Posterior vena cava (tissue), 2 donors: ENCODE measurements around the gene CRYBG1. TPM values are rescaled to one million over a fixed set of nuclear protein-coding genes. Genes with fewer than 3 reads are reported as not detected.

Experiments used
- DNase-seq: peaks from one replicate; pipeline ENCODE4 v3.0.0-alpha.2; 2020; ENCODE audit warnings: low spot score
- intact Hi-C, 2 donors: fragments of 100-400 bp; cut with DNase I; formaldehyde crosslinking; loops; one replicate each; pipeline versions ENCODE4 v1.14.1 to v1.14.2; 2022 to 2023
- total RNA-seq, 2 donors: library from RNA; stranded (reverse); fragmentation: NEBNext Ultra II Directional; extraction: Animal tissue kit (Norgen Biotek cat#: 25700); gene quantifications; one replicate each; pipeline ENCODE4 v1.2.1, GENCODE V29; 2021
- donor health status: DM: yes; HTN: yes; CAD: no.
- donor health status: DM: yes; HTN: yes; CAD: no.

Gene CRYBG1
- total RNA-seq, 2 donors from 2014 or later: 4.6 to 5.5 TPM

GRCh38 chr6:106451439-106451838 is 90.9 kb downstream of the CRYBG1 start:
- intact Hi-C loops: loop anchor here in 1 of 2 donors (10.0 kb wide), 1 partner anchor 913 kb away; no protein-coding TSS in a partner anchor
- DNase-seq: no peak

DNA sequence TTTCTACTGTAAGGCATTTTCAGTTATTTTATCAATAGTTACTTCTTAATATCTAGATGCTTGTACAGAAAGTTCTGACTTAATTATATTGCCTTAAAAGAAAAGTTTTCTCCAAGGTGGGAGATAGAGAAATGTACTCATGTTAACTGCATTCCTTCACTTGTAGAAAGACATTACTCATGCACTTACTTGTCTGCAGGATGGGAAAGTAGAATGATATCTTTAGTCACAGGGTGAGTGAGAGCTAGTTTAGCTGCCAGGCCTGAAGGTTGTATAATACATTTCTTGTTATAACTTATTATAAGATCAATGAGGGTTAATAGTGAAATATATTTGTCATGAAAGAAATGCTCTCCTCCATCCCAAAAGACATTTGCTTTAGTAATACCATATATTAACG is 92.1 kb downstream of the CRYBG1 start:
- intact Hi-C loops: loop anchor here in 1 of 2 donors (10.0 kb wide), 1 partner anchor 912 kb away; no protein-coding TSS in a partner anchor
- no peak for DNase-seq

DNA sequence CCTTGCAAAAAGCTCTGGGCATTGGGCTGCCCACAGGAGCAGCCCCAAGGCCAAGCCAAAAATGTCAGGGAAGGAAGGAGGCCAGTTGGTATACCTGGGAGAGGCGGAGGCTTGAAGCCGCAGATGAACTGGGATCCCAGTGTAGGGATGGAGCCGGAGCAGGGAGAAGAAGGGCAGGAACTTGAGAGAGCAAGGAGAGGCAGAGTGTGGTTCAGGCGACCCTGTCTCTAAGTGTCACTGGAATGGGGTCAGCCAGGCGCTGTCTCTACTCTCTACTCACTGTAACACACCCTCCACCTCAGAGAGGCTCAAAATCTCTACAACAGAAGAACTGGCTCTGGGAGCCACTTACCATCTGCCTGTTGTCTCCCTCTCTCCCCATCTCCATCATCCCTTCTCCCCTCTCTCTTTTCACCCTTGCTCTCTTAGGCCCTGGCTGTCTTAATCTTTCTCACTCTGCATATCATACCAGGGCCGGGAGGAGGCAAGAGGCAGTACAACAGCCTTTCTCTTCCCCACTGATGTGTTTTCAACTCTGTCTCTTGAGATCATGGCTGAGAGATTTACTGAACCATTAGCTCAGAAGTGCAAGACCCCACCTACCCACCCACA is 93.3 kb downstream of the CRYBG1 start:
- DNase-seq: no peak
- intact Hi-C loops: loop anchor here in 1 of 2 donors (10.0 kb wide), 1 partner anchor 911 kb away; no protein-coding TSS in a partner anchor

DNA sequence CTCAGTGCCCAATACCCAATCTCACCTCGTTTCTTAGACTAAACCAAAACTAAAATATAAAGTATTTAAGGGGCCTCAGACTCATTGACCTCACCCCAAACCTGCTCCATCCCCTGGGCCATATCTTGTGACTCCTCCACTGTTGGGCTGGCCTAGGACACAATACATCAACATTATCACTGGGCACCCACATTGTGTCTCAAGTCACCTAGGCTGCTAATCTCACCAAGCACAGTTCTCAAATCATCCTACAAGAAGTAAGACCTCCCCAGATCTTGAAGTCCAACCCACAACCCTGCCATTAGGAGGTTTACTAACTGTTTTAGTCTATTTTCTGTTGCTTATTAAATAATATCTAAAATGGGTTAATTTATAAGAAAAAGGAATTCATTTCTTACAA is 96.2 kb downstream of the CRYBG1 start:
- intact Hi-C loops: loop anchor here in 1 of 2 donors (10.0 kb wide), 1 partner anchor 908 kb away; no protein-coding TSS in a partner anchor
- no peak for DNase-seq

- no peak for DNase-seq
- intact Hi-C loops: loop anchor here in 1 of 2 donors (10.0 kb wide), 1 partner anchor 906 kb away; no protein-coding TSS in a partner anchor
Observed at GRCh38 chr6:106458021-106458986, 97.8 kb downstream of the CRYBG1 start.

- DNase-seq: no peak
- intact Hi-C loops: no loop called here
Observed at GRCh38 chr6:106460481-106460880, 100.0 kb downstream of the CRYBG1 start.

DNA sequence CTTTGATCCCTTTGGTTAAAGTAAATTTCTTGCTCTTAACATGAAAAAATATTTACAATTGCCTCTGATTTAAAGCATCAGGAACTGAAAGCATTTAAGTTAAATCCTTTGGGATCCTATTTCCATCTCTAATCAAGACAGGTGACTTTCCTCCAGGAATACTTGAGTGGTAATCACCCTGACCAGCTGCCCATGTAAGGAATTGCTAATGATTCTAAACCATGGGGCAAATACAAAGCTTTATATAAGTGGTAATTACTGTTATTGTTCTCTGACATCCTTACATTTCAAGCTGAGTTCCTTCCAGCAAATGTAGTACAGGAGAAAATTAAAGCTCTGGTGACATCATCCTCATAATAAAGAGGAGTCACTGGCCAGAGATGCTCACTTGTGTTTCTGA is 100.6 kb downstream of the CRYBG1 start:
- intact Hi-C loops: no loop called here
- no peak for DNase-seq

DNA sequence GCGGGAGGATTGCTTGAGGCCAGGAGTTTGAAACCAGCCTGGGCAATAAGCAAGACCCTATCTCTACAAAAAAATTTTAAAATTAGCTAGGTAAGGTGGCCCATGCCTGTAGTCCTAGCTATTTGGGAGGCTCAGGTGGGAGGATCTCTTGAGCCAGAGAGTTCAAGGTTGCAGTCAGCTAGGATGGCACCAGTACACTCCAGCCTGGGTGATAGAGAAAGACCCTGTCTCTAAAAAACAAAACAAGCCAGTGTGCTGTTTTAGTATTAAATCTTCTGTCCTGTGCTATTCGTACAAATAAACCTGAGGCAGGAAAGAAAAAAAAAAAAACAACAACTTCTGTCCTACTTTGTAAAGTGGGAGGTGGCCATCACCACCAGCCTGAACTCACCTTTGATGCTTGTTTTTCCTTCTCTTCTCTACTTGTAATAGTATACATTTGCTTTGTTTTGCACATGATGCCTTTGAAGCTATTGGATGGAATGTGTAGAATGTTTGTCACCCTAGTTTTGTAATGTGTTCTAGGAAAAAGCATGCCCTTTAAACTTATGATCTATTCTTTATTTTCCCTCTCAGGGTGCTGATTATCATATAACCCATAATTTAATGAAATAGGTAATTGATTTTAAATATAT is 102.5 kb downstream of the CRYBG1 start:
- no peak for DNase-seq
- intact Hi-C loops: no loop called here

DNA sequence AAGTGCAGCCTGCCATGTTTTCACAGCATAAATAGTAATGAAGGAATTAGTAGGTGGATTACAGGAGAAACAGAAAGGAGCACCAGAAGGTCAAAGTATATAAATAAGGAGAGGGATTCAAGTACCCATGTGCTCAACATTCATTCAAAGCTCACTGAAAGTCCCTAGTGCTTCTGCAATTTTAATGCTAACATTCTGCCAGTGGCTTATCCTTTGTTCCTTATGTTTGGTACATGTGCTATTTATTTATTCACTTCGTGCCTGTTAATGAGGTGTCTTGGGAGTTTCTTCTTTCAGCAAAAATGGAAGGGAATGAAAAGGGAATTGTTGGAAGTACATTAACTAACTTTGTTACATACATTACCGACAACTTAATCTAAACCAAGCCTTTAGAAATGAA is 105.7 kb downstream of the CRYBG1 start:
- DNase-seq: no peak
- intact Hi-C loops: no loop called here

DNA sequence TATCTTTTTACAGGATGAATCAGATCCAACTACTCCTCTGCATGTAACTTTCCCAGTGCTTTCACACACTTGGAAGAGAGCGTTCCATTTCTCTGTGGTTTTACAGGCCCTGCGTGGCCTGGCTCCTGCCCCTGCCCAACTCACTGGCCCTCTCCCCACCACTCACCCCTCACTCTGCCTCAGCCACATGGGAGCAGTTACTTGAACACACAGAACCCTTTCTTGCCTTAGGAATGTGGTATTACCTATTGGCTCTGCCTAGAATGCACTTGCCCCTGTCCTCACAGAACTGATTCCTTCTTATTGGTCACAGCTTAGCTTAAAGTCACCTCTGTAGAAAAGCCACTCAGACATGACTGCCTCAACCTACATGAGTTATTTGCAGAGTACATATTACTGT is 108.4 kb downstream of the CRYBG1 start:
- intact Hi-C loops: no loop called here
- no peak for DNase-seq

DNA sequence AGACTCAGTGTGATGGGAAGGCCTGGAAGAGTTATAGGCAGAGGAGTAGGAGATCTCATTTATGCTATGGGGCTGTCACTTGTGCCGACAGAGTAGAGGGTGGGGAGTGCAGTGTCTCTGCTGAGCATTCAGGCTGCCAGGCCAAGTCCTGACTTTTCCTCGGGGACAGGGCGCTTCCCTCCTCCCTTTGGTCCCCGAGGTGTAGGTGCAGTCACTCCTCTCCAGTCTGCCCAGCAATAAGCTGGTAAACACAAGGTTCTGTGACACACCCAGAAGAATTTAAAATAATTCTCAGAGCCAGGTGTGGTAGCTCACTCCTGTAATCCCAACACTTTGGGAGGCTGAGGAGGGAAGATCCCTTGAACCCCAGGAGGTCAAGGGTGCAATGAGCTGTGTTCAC is 109.4 kb downstream of the CRYBG1 start:
- intact Hi-C loops: no loop called here
- no peak for DNase-seq

DNA sequence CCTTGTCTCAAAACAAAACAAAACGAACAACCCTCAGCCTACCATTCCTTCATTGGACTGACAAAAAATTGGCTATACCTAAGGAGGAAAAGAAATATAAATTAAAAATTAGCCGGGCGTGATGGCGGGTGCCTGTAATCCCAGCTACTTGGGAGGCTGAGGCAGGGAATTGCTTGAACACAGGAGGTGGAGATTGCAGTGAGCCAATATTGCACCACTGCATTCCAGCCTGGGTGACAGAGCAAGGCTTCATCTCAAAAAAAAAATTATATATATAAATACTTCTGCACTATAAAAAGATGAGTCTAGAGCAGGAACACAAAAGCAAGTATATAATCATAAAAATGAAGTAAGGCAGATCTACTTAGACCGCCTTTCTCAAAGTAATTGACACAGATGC is 109.8 kb downstream of the CRYBG1 start:
- intact Hi-C loops: no loop called here
- DNase-seq: no peak

GRCh38 chr6:106470811-106471210 is 110.3 kb downstream of the CRYBG1 start:
- intact Hi-C loops: no loop called here
- DNase-seq: no peak

DNA sequence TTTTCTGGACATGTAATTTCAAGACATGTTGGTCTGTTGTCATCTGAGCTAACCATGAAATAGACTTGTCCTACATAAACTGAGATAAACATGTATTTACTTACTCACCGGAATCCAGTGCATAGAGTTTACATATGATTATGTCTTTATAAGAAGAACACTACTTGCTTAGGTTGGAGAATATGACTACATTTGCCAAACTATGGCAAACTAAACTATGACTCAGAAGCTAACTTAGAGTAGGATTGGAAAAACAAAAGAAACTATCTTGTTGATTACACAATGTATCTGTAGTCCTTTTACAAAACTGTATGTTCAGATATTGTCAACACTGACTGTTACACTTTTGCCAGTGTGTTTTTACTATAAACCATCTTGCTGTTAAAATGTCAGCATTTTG is 113.3 kb downstream of the CRYBG1 start:
- DNase-seq: no peak
- intact Hi-C loops: no loop called here

GRCh38 chr6:106474466-106474865 is 113.9 kb downstream of the CRYBG1 start:
- intact Hi-C loops: no loop called here
- DNase-seq: no peak

- DNase-seq: no peak
- intact Hi-C loops: loop anchor here in 1 of 2 donors (5.0 kb wide), 1 partner anchor 903 kb away; no protein-coding TSS in a partner anchor
Observed at GRCh38 chr6:106475284-106475683, 114.8 kb downstream of the CRYBG1 start.

GRCh38 chr6:106476331-106477105 is 116.0 kb downstream of the CRYBG1 start:
- DNase-seq: no peak
- intact Hi-C loops: loop anchor here in 1 of 2 donors (5.0 kb wide), 1 partner anchor 904 kb away; no protein-coding TSS in a partner anchor

GRCh38 chr6:106477146-106477545 is 116.6 kb downstream of the CRYBG1 start:
- intact Hi-C loops: loop anchor here in 1 of 2 donors (5.0 kb wide), 1 partner anchor 905 kb away; no protein-coding TSS in a partner anchor
- no peak for DNase-seq

- DNase-seq: no peak
- intact Hi-C loops: loop anchor here in 1 of 2 donors (5.0 kb wide), 1 partner anchor 905 kb away; no protein-coding TSS in a partner anchor
Observed at GRCh38 chr6:106477790-106478189, 117.3 kb downstream of the CRYBG1 start.
